SU-DHL-6 (cell line): ENCODE results near the gene CDY2B.
"Not testable (repeated sequence)": the region's sequence is repeated elsewhere in the genome, so short reads cannot be mapped to it uniquely, and the experiment has no call there.

Experiments used
- EZH2phosphoT487 ChIP-seq: fragments of 200-600 bp; sonication (generic), shearing (Covaris generic); conservative IDR thresholded peaks from 2 replicates; pipeline ENCODE4 v1.6.1; 2018; ENCODE audit warnings: mild to moderate bottlenecking, antibody characterized with exemption, low read length, moderate library complexity, mixed read lengths
- TF ChIP-seq, protein P1 (sequence below): fragments of 200-600 bp; sonication (generic); IDR thresholded peaks from one replicate; pipeline ENCODE4 v1.5.1; 2017; ENCODE audit warnings: antibody characterized with exemption, mild to moderate bottlenecking, low read length, moderate library complexity; ENCODE audit not compliant: insufficient read depth, poor library complexity, severe bottlenecking

DNA sequence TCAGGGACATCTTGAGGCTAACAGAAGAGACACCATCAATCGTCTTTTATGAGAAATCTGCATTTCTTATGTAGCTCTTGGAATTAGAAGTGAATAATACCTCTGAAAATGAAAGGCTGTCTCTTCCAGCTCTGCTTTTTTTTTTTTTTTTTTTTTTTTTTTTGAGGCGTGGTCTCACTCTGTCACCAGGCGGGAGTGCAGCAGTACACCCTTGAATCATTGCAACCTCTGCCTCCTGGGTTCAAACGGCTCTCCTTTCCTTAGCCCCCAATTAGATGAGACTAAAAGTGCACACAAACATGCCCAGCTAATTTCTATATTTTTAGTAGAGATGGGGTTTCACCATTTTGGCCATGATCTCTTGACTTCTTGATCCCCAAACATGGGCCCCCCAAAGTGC is 12.2 kb downstream of the CDY2B start:
- TF ChIP-seq, protein P1, sequence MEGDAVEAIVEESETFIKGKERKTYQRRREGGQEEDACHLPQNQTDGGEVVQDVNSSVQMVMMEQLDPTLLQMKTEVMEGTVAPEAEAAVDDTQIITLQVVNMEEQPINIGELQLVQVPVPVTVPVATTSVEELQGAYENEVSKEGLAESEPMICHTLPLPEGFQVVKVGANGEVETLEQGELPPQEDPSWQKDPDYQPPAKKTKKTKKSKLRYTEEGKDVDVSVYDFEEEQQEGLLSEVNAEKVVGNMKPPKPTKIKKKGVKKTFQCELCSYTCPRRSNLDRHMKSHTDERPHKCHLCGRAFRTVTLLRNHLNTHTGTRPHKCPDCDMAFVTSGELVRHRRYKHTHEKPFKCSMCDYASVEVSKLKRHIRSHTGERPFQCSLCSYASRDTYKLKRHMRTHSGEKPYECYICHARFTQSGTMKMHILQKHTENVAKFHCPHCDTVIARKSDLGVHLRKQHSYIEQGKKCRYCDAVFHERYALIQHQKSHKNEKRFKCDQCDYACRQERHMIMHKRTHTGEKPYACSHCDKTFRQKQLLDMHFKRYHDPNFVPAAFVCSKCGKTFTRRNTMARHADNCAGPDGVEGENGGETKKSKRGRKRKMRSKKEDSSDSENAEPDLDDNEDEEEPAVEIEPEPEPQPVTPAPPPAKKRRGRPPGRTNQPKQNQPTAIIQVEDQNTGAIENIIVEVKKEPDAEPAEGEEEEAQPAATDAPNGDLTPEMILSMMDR, result not testable (repeated sequence)
- TF ChIP-seq EZH2phosphoT487, result not testable (repeated sequence)
